GM19438 (cell line): ENCODE measurements around the gene TOMM70.
"Not testable (repeated sequence)": the region's sequence is repeated elsewhere in the genome, so short reads cannot be mapped to it uniquely, and the experiment has no call there.

Experiments
- ATAC-seq: cut with Tn5 transposase; IDR thresholded peaks from one replicate; pipeline ENCODE4 v1.9.1; 2021; ENCODE audit warnings: low read depth; ENCODE audit not compliant: unreplicated experiment

Gene TOMM70

GRCh38 chr3:100400780-100401673 lies at the start of gene TOMM70, which contains the start of gene LNP1:
Gene TOMM70 (minus strand): TSS chr3:100401089. CDS start chr3:100400949, 140 bp downstream.
Gene LNP1 (plus strand): TSS chr3:100401539. CDS start chr3:100429730, 28,191 bp downstream.
- ATAC-seq = peak; percentile 88

- no peak for ATAC-seq
Observed at GRCh38 chr3:100449214-100449613, 48.3 kb upstream of the TOMM70 start.

- ATAC-seq = no peak
Observed at GRCh38 chr3:100448079-100448478, 47.2 kb upstream of the TOMM70 start.

- not testable (repeated sequence) for ATAC-seq
Observed at GRCh38 chr3:100447067-100447466, 46.2 kb upstream of the TOMM70 start.

GRCh38 chr3:100443690-100444089 lies 42.8 kb upstream of the TOMM70 start:
- ATAC-seq = no peak

- no peak for ATAC-seq
Observed at GRCh38 chr3:100440895-100441294, 40.0 kb upstream of the TOMM70 start.

GRCh38 chr3:100438623-100438974 lies 37.7 kb upstream of the TOMM70 start:
- ATAC-seq = no peak

GRCh38 chr3:100437721-100438622 lies 37.1 kb upstream of the TOMM70 start:
- ATAC-seq = no peak

- no peak for ATAC-seq
Observed at GRCh38 chr3:100436951-100437350, 36.1 kb upstream of the TOMM70 start.

- no peak for ATAC-seq
Observed at GRCh38 chr3:100429187-100429716, 28.4 kb upstream of the TOMM70 start.

- ATAC-seq = no peak
Observed at GRCh38 chr3:100427699-100428098, 26.8 kb upstream of the TOMM70 start.

GRCh38 chr3:100426067-100426682 lies 25.3 kb upstream of the TOMM70 start:
- no peak for ATAC-seq

- ATAC-seq = no peak
Observed at GRCh38 chr3:100425316-100425715, 24.4 kb upstream of the TOMM70 start.

- ATAC-seq = no peak
Observed at GRCh38 chr3:100424261-100424660, 23.4 kb upstream of the TOMM70 start.

GRCh38 chr3:100423611-100424010 lies 22.7 kb upstream of the TOMM70 start:
- ATAC-seq = no peak

- no peak for ATAC-seq
Observed at GRCh38 chr3:100420885-100421284, 20.0 kb upstream of the TOMM70 start.

GRCh38 chr3:100419406-100419805 lies 18.5 kb upstream of the TOMM70 start:
- no peak for ATAC-seq

- ATAC-seq = no peak
Observed at GRCh38 chr3:100416863-100417262, 16.0 kb upstream of the TOMM70 start.

- ATAC-seq = no peak
Observed at GRCh38 chr3:100416176-100416575, 15.3 kb upstream of the TOMM70 start.

- no peak for ATAC-seq
Observed at GRCh38 chr3:100413613-100414012, 12.7 kb upstream of the TOMM70 start.
